IMR-90 (cell line): ENCODE results near the gene CNKSR3. TPM values are rescaled to one million over a fixed set of nuclear protein-coding genes. Genes with fewer than 3 reads are reported as not detected.
A peak's percentile ranks its signal among the peaks of the same experiment; 100 is the strongest.

Source experiments
- ATAC-seq: fragments of 200-7000 bp; cut with Tn5 transposase; 2 replicates; pipeline ENCODE4 v1.9.1; 2020; ENCODE audit warnings: low read depth, mild to moderate bottlenecking, moderate library complexity
- BruUV-seq: library from RNA; stranded (reverse); fragments of 400-500 nt; replicated peaks from 2 replicates; lab custom pipeline; 2021; lab: Mats Ljungman, UMichigan
- CTCF ChIA-PET: fragments of 300-600 bp; formaldehyde crosslinking; extraction: SDS; loops from one replicate; lab custom pipeline; 2021; ENCODE audit warnings: antibody characterized with exemption; lab: Yijun Ruan, JAX
- POLR2A ChIA-PET: fragments of 300-600 bp; sonication (Branson Sonifier 250); formaldehyde crosslinking; loops from one replicate; lab custom pipeline; 2022; ENCODE audit warnings: antibody characterized with exemption; ENCODE audit not compliant: unreplicated experiment; lab: Charles Lee
- DNase-seq: peaks from one replicate; pipeline ENCODE4 v3.0.0; 2013
- H2AFZ ChIP-seq: replicated peaks from 2 replicates; pipeline ENCODE3; 2013; ENCODE audit warnings: low read length, mild to moderate bottlenecking; ENCODE audit not compliant: poor library complexity
- H2AK5ac ChIP-seq: 2 replicates; pipeline ENCODE4 v1.6.1; 2013; ENCODE audit warnings: low read depth, low read length, inconsistent platforms
- H2AK9ac ChIP-seq: replicated peaks from 2 replicates; pipeline ENCODE3; 2013; ENCODE audit warnings: mild to moderate bottlenecking, low read depth, low read length, moderate library complexity; ENCODE audit not compliant: poor library complexity
- H2BK120ac ChIP-seq: 2 replicates; pipeline ENCODE4 v1.6.1; 2013; ENCODE audit warnings: low read depth, low read length, inconsistent platforms
- H2BK15ac ChIP-seq: 3 replicates; pipeline ENCODE4 v1.6.1; 2013; ENCODE audit warnings: low read depth, low read length, inconsistent platforms
- H2BK20ac ChIP-seq: 2 replicates; pipeline ENCODE4 v1.6.1; 2013; ENCODE audit warnings: low read depth, mild to moderate bottlenecking, inconsistent platforms, low read length, moderate library complexity
- H2BK5ac ChIP-seq: 2 replicates; pipeline ENCODE4 v1.6.1; 2013; ENCODE audit warnings: mild to moderate bottlenecking, low read depth, low read length, inconsistent platforms; ENCODE audit not compliant: poor library complexity, severe bottlenecking
- H3K14ac ChIP-seq: replicated peaks from 2 replicates; pipeline ENCODE4 v1.6.1; 2013; ENCODE audit warnings: low read depth, low read length, inconsistent platforms
- H3K18ac ChIP-seq: 2 replicates; pipeline ENCODE4 v1.6.1; 2013; ENCODE audit warnings: low read depth, low read length, control low read depth
- H3K23ac ChIP-seq: 2 replicates; pipeline ENCODE4 v1.6.1; 2013; ENCODE audit warnings: low read depth, low read length, inconsistent platforms
- H3K27ac ChIP-seq: 2 replicates; pipeline ENCODE4 v1.5.1; 2013; ENCODE audit warnings: mild to moderate bottlenecking, control low read depth, low read length; ENCODE audit not compliant: insufficient read depth
- H3K27me3 ChIP-seq: 2 replicates; pipeline ENCODE4 v1.6.1; 2013; ENCODE audit warnings: low read length; ENCODE audit not compliant: control insufficient read depth, insufficient read depth
- H3K36me3 ChIP-seq: 2 replicates; pipeline ENCODE4 v1.6.1; 2013; ENCODE audit warnings: low read length, mixed read lengths; ENCODE audit not compliant: control insufficient read depth, insufficient read depth
- H3K4ac ChIP-seq: 2 replicates; pipeline ENCODE4 v1.6.1; 2013; ENCODE audit warnings: low read depth, low read length, inconsistent platforms
- H3K4me1 ChIP-seq: 2 replicates; pipeline ENCODE4 v1.6.1; 2013; ENCODE audit warnings: low read length, mixed read lengths; ENCODE audit not compliant: control insufficient read depth, insufficient read depth
- H3K4me2 ChIP-seq: 2 replicates; pipeline ENCODE4 v1.6.1; 2013; ENCODE audit warnings: low read depth, mild to moderate bottlenecking, control low read depth, low read length, moderate library complexity
- H3K4me3 ChIP-seq: 2 replicates; pipeline ENCODE4 v1.5.1; 2013; ENCODE audit warnings: low read depth, mild to moderate bottlenecking, control low read depth, low read length, moderate library complexity; ENCODE audit not compliant: insufficient read depth
- H3K56ac ChIP-seq: 2 replicates; pipeline ENCODE4 v1.6.1; 2013; ENCODE audit warnings: low read length, inconsistent platforms; ENCODE audit not compliant: insufficient read depth; ENCODE audit errors: extremely low read depth
- H3K79me1 ChIP-seq, 2 experiments: 2 replicates each; pipeline ENCODE4 v1.6.1; 2013; ENCODE audit warnings: low read length in 2 of 2, inconsistent platforms in 1 of 2, low read depth in 1 of 2
- H3K9ac ChIP-seq: 2 replicates; pipeline ENCODE4 v1.6.1; 2013; ENCODE audit warnings: low read depth, low read length, control low read depth
- H3K9me1 ChIP-seq: 2 replicates; pipeline ENCODE4 v1.6.1; 2013; ENCODE audit warnings: low read length, inconsistent platforms; ENCODE audit not compliant: insufficient read depth
- H3K9me3 ChIP-seq: 2 replicates; pipeline ENCODE4 v1.6.1; 2013; ENCODE audit warnings: low read length; ENCODE audit not compliant: control insufficient read depth, insufficient read depth
- H4K20me1 ChIP-seq: 2 replicates; pipeline ENCODE4 v1.6.1; 2013; ENCODE audit warnings: low read length, inconsistent platforms; ENCODE audit not compliant: insufficient read depth
- H4K5ac ChIP-seq: 2 replicates; pipeline ENCODE4 v1.6.1; 2013; ENCODE audit warnings: mild to moderate bottlenecking, low read depth, low read length, control low read depth
- H4K8ac ChIP-seq, 2 experiments: 2 replicates each; pipeline ENCODE4 v1.6.1; 2013; ENCODE audit warnings: low read depth in 2 of 2, low read length in 2 of 2, control low read depth in 1 of 2, inconsistent platforms in 1 of 2
- H4K91ac ChIP-seq: 2 replicates; pipeline ENCODE4 v1.6.1; 2013; ENCODE audit warnings: low read depth, low read length, inconsistent platforms; ENCODE audit not compliant: insufficient read depth
- BHLHE40 ChIP-seq: fragments of 150-350 bp; IDR thresholded peaks from 2 replicates; pipeline ENCODE4 v1.6.1; 2016; ENCODE audit warnings: mild to moderate bottlenecking, low read depth, low read length
- ELK1 ChIP-seq: fragments of 150-350 bp; IDR thresholded peaks from 2 replicates; pipeline ENCODE4 v1.6.1; 2016; ENCODE audit warnings: low read depth, mild to moderate bottlenecking, low read length, moderate library complexity, borderline replicate concordance
- FOS ChIP-seq: fragments of 150-350 bp; IDR thresholded peaks from 2 replicates; pipeline ENCODE4 v1.6.1; 2016; ENCODE audit warnings: low read depth, low read length
- MAZ ChIP-seq: IDR thresholded peaks from 2 replicates; pipeline ENCODE4 v1.6.1; 2012; ENCODE audit warnings: low read depth, mild to moderate bottlenecking, low read length, improper control_type of control experiment, moderate library complexity, borderline replicate concordance
- MXI1 ChIP-seq: IDR thresholded peaks from 2 replicates; pipeline ENCODE4 v1.6.1; 2012; ENCODE audit warnings: low read depth, mild to moderate bottlenecking, low read length, moderate library complexity, borderline replicate concordance
- SMC3 ChIP-seq: fragments of 150-350 bp; IDR thresholded peaks from 2 replicates; pipeline ENCODE4 v1.6.1; 2016; ENCODE audit warnings: low read depth, mild to moderate bottlenecking, antibody characterized with exemption, low read length, moderate library complexity
- WGBS, 2 experiments: methylation state at CpG; one replicate each; pipeline versions ENCODE4 v1.1.5 to v1.1.7; 2013; ENCODE audit warnings: missing lambda C conversion rate in 2 of 2; ENCODE audit not compliant: insufficient read length in 1 of 2; ENCODE audit errors: extremely low coverage in 2 of 2; 5-methylcytosine and 5-hydroxymethylcytosine counted together
- dilution Hi-C: fragments of 300-500 bp; cut with HindIII; formaldehyde crosslinking; loops from one replicate; pipeline ENCODE4 v1.14.3; 2018; ENCODE audit warnings: low sequenced_read_pairs; ENCODE audit not compliant: unreplicated experiment
- in situ Hi-C: fragments of 300-500 bp; cut with MboI; formaldehyde crosslinking; loops from 3 replicates; pipeline ENCODE4 v1.14.3; 2019; ENCODE audit warnings: low sequenced_read_pairs, inconsistent platforms, mixed read lengths
- intact Hi-C: fragments of 100-400 bp; cut with micrococcal nuclease; formaldehyde crosslinking; loops from 2 replicates; pipeline ENCODE4 v1.10.0; 2022
- polyA plus RNA-seq, 3 experiments: library from polyadenylated mRNA; depleted of rRNA; stranded (reverse); fragments of >200 nt; gene quantifications; 2 replicates each; pipeline ENCODE4 v1.2.3, GENCODE V29; 2012; ENCODE audit warnings: low replicate concordance in 1 of 3
- total RNA-seq: library from RNA; depleted of rRNA; stranded (reverse); fragments of >200 nt; gene quantifications from 2 replicates; pipeline ENCODE4 v1.2.3, GENCODE V29; 2012

CNKSR3 gene
- total and polyA plus RNA-seq, 2 of the 4 experiments (the other 2 are of a cell fraction), result 6.7 to 15.8 TPM

- ChIA-PET POLR2A (no interaction called here), CTCF (no interaction called here)
- H3K9ac ChIP-seq, result no peak overlapping the region
- no TSS peak for BruUV-seq
- H3K4me3 ChIP-seq, result no peak overlapping the region
- dilution Hi-C loops, result no loop called here
- peak overlapping the region; percentile 35 for H3K4ac ChIP-seq
- H3K9me3 ChIP-seq, result no peaks in the 10 kb centered on the region
- H3K14ac ChIP-seq, result no peak overlapping the region
- H2BK20ac ChIP-seq, result 0 out of 2 replicates have a peak overlapping the region, but pooled peaks have one; percentile 10
- in situ Hi-C loops, result no loop called here
- H3K18ac ChIP-seq, result peak overlapping the region; percentile 4; the same call in 1 of the 2 replicates
- H3K79me1 ChIP-seq, result peaks cover 21 to 30% of the 10 kb centered on the region in 2 experiments
- 0 out of 2 replicates have a peak overlapping the region, but pooled peaks have one; percentile 4 for H3K56ac ChIP-seq
- no peak for TF ChIP-seq FOS
- no peak for TF ChIP-seq BHLHE40
- no peak for TF ChIP-seq MAZ
- no peak for TF ChIP-seq SMC3
- no peak for TF ChIP-seq ELK1
- TF ChIP-seq MXI1, result no peak
- 0 out of 4 replicates have a peak overlapping the region, but pooled peaks of 1 of the 2 experiments have one; percentile 31 for H4K8ac ChIP-seq
- H4K91ac ChIP-seq, result no peak overlapping the region
- H3K4me1 ChIP-seq, result peaks cover 5% of the 10 kb centered on the region
- H2BK15ac ChIP-seq, result peak overlapping the region; percentile 62; the same call in 1 of the 3 replicates
- ATAC-seq (no peak), DNase-seq (no peak)
- peak overlapping the region; percentile 19; the same call in 1 of the 2 replicates for H2BK120ac ChIP-seq
- H3K4me2 ChIP-seq, result peak overlapping the region; percentile 2; the same call in 1 of the 2 replicates
- H2AK9ac ChIP-seq, result no peak overlapping the region
- peak overlapping the region; percentile 3 for H2BK5ac ChIP-seq
- H3K36me3 ChIP-seq, result no peaks in the 10 kb centered on the region; the same call in 1 of the 2 replicates
- peak overlapping the region; percentile 47; the same call in 1 of the 2 replicates for H3K23ac ChIP-seq
- H4K20me1 ChIP-seq, result peaks cover 16% of the 10 kb centered on the region; the same call in 1 of the 2 replicates
- peak overlapping the region; percentile 52 for H2AFZ ChIP-seq
- no peak overlapping the region for H2AK5ac ChIP-seq
- H3K27ac ChIP-seq, result no peak overlapping the region
- WGBS, 2 experiments, result no CpG with 5 or more reads among the region's 7 CpGs
- H3K27me3 ChIP-seq, result no peaks in the 10 kb centered on the region
- peaks cover 14% of the 10 kb centered on the region for H3K9me1 ChIP-seq
- no peak overlapping the region for H4K5ac ChIP-seq
- intact Hi-C loops, result loop anchor here (2.0 kb wide), 2 partner anchors 33 to 101 kb away; no protein-coding TSS in a partner anchor
These were observed 1.3 kb upstream of the CNKSR3 start for GRCh38 chr6:154511791-154512190.
